K562 (cell line): ENCODE data around the gene KCNJ11. TPM values are rescaled to one million over a fixed set of nuclear protein-coding genes. Genes with fewer than 3 reads are reported as not detected.

Experiments
- ATAC-seq: fragments of 200-7000 bp; cut with Tn5 transposase; 3 replicates; pipeline ENCODE4 v1.9.1; 2020; ENCODE audit warnings: moderate library complexity
- BruUV-seq: library from RNA; stranded (reverse); fragments of 400-500 nt; replicated peaks from 2 replicates; lab custom pipeline; 2021; lab: Mats Ljungman, UMichigan
- CTCF ChIA-PET: fragments of 300-600 bp; formaldehyde crosslinking; extraction: SDS; loops from one replicate; lab custom pipeline; 2021; ENCODE audit warnings: low intra/inter-chr PET ratio; lab: Yijun Ruan, JAX
- POLR2A ChIA-PET: fragments of 300-600, 350-650 bp; sonication (Branson Sonifier 250); formaldehyde crosslinking; extraction: SDS; loops from one replicate; lab custom pipeline; 2021; ENCODE audit warnings: antibody characterized with exemption, inconsistent platforms; lab: Yijun Ruan, JAX
- DNase-seq, 4 experiments: peaks; one replicate each; pipeline versions ENCODE4 v3.0.0 to v3.0.0-alpha.2; 2011 to 2018; ENCODE audit warnings: low spot score in 3 of 4, mixed read lengths in 3 of 4; ENCODE audit errors: extremely low read depth in 1 of 4
- FAIRE-seq: peaks from 2 replicates; lab custom pipeline; 2011; peaks lifted over from hg19 to GRCh38; lab: Jason Lieb, UNC
- H2AFZ ChIP-seq: 2 replicates; pipeline ENCODE4 v1.6.0; 2011; ENCODE audit warnings: low read depth, low read length, control low read depth, inconsistent platforms
- H3K27ac ChIP-seq: fragments of 200-600 bp; 3 replicates; pipeline ENCODE4 v1.8.0; 2011; ENCODE audit warnings: low read depth, mild to moderate bottlenecking, control low read depth, inconsistent platforms, low read length, moderate library complexity, mixed read lengths; ENCODE audit errors: extremely low read depth
- H3K27me3 ChIP-seq, 2 experiments: fragments of 300-600 bp in 1 of 2; 2 replicates in 1 of 2; 3 replicates in 1 of 2; pipeline versions ENCODE4 v1.6.0 to v1.8.0; 2011; ENCODE audit warnings: inconsistent platforms in 2 of 2, low read length in 2 of 2, mild to moderate bottlenecking in 1 of 2, mixed read lengths in 1 of 2, moderate library complexity in 1 of 2; ENCODE audit not compliant: control insufficient read depth in 2 of 2, insufficient read depth in 2 of 2
- H3K36me3 ChIP-seq: fragments of 300-600 bp; 3 replicates; pipeline ENCODE4 v1.8.0; 2011; ENCODE audit warnings: mild to moderate bottlenecking, low read length, inconsistent platforms; ENCODE audit not compliant: control insufficient read depth, insufficient read depth
- H3K4me1 ChIP-seq, 2 experiments: fragments of 200-600 bp in 1 of 2; replicated peaks in 1 of 2; 2 replicates in 1 of 2; 3 replicates in 1 of 2; pipeline versions ENCODE4 v1.5.1 to v1.8.0; 2011; ENCODE audit warnings: inconsistent platforms in 2 of 2, low read length in 2 of 2, mild to moderate bottlenecking in 1 of 2, mixed read lengths in 1 of 2, moderate library complexity in 1 of 2; ENCODE audit not compliant: control insufficient read depth in 2 of 2, insufficient read depth in 2 of 2
- H3K4me2 ChIP-seq: 2 replicates; pipeline ENCODE4 v1.6.1; 2011; ENCODE audit warnings: low read length, control low read depth, inconsistent platforms, mixed read lengths; ENCODE audit not compliant: insufficient read depth
- H3K4me3 ChIP-seq: fragments of 200-600 bp; sonication (generic), shearing (Covaris generic); 2 replicates; pipeline ENCODE4 v1.5.1; 2016; ENCODE audit warnings: control low read depth, inconsistent platforms
- H3K79me2 ChIP-seq: fragments of 200-600 bp; 3 replicates; pipeline ENCODE4 v1.8.0; 2011; ENCODE audit warnings: low read length, inconsistent platforms; ENCODE audit not compliant: control insufficient read depth, insufficient read depth
- H3K9ac ChIP-seq, 2 experiments: 2 replicates each; pipeline versions ENCODE4 v1.6.0 to v1.6.1; 2011; ENCODE audit warnings: low read depth in 2 of 2, low read length in 2 of 2, control low read depth in 1 of 2, inconsistent platforms in 1 of 2, mild to moderate bottlenecking in 1 of 2, mixed read lengths in 1 of 2; ENCODE audit not compliant: insufficient read depth in 1 of 2
- H3K9me1 ChIP-seq: one replicate; pipeline ENCODE4 v1.6.0; 2011; ENCODE audit warnings: inconsistent platforms, mild to moderate bottlenecking, low read length, moderate library complexity; ENCODE audit not compliant: control insufficient read depth, insufficient read depth
- H3K9me3 ChIP-seq: replicated peaks from 2 replicates; pipeline ENCODE4 v1.5.1; 2011; ENCODE audit warnings: low read depth, low read length, inconsistent platforms; ENCODE audit not compliant: control insufficient read depth, insufficient read depth
- H4K20me1 ChIP-seq: replicated peaks from 2 replicates; pipeline ENCODE4 v1.6.1; 2011; ENCODE audit warnings: low read length, inconsistent platforms, mixed read lengths; ENCODE audit not compliant: control insufficient read depth, insufficient read depth
- ELF1 ChIP-seq: fragments of 200-800 bp; sonication (Bioruptor generic); IDR thresholded peaks from 2 replicates; pipeline ENCODE4 v1.6.1; 2016; ENCODE audit warnings: missing genetic modification characterization, missing compliant biosample characterization
- HNRNPH1 ChIP-seq: fragments of 200-400 bp; formaldehyde crosslinking; optimal IDR thresholded peaks from 2 replicates; pipeline ENCODE3; 2017; ENCODE audit warnings: low read depth, mild to moderate bottlenecking, low read length, moderate library complexity
- HSF4 ChIP-seq: fragments of 250-450 bp; sonication (Bioruptor Pico); IDR thresholded peaks from 2 replicates; pipeline ENCODE4 v2.1.2; 2022; ENCODE audit warnings: mild to moderate bottlenecking, moderate library complexity, borderline replicate concordance
- PHF20 ChIP-seq: fragments of 450-650 bp; IDR thresholded peaks from 2 replicates; pipeline ENCODE4 v1.6.1; 2018; ENCODE audit not compliant: partially characterized antibody
- RBFOX2 ChIP-seq: fragments of 200-400 bp; formaldehyde crosslinking; IDR thresholded peaks from 2 replicates; pipeline ENCODE4 v1.6.1; 2017; ENCODE audit warnings: low read depth, mild to moderate bottlenecking, low read length, moderate library complexity
- RHOXF2B ChIP-seq: fragments of 250-450 bp; sonication (Bioruptor Pico); conservative IDR thresholded peaks from 2 replicates; pipeline ENCODE4 v1.5.1; 2021
- WGBS: fragments of 100-300 bp; shearing (Covaris generic); methylation state at CpG from one replicate; pipeline ENCODE4 v1.1.6; 2016; ENCODE audit warnings: low coverage, mixed read lengths; ENCODE audit not compliant: insufficient coverage; ENCODE audit errors: missing lambda C conversion rate; 5-methylcytosine and 5-hydroxymethylcytosine counted together
- in situ Hi-C: fragments of 300-500 bp; cut with MboI; formaldehyde crosslinking; loops from 4 replicates; pipeline ENCODE4 v1.15.0; 2018; ENCODE audit warnings: inconsistent platforms, mixed read lengths
- intact Hi-C: fragments of 100-400 bp; cut with micrococcal nuclease; formaldehyde crosslinking; loops from 2 replicates; pipeline ENCODE4 v1.14.2; 2022
- polyA plus RNA-seq, 8 experiments: library from polyadenylated mRNA; depleted of rRNA in 4 of 8; stranded (reverse) in 5 of 8; unstranded in 3 of 8; fragments of >200 nt; fragmentation: Nextera tagmentation in 2 of 8; fragmentation: Illumina TruSeq in 1 of 8; extraction: Ambion mirVana in 2 of 8; extraction: Trizol in 1 of 8; gene quantifications; 2 replicates each; pipeline versions ENCODE4 v1.2.1 to v1.2.3, GENCODE V29; 2011 to 2014; ENCODE audit warnings: inconsistent platforms in 1 of 8, missing spikeins in 1 of 8
- total RNA-seq, 7 experiments: library from RNA; depleted of rRNA in 6 of 7; stranded (reverse); fragments of >200 nt in 6 of 7; fragmentation: Illumina TruSeq in 2 of 7; extraction: Trizol in 2 of 7; gene quantifications; 2 replicates each; pipeline versions ENCODE4 v1.2.1 to v1.2.3, GENCODE V29; 2011 to 2021; ENCODE audit warnings: low replicate concordance in 1 of 7
- TF ChIP-seq, protein P1 (sequence below): fragments of 450-650 bp; formaldehyde crosslinking; IDR thresholded peaks from 2 replicates; pipeline ENCODE4 v1.4.0; 2022; ENCODE audit warnings: missing genetic modification characterization

The KCNJ11 gene
- total and polyA plus RNA-seq, 9 of the 15 experiments (the other 6 are each of a cell fraction or from before 2014, with no cell fraction given), result 0.54 to 3.7 (median 0.86) TPM; not detected in 2

DNA sequence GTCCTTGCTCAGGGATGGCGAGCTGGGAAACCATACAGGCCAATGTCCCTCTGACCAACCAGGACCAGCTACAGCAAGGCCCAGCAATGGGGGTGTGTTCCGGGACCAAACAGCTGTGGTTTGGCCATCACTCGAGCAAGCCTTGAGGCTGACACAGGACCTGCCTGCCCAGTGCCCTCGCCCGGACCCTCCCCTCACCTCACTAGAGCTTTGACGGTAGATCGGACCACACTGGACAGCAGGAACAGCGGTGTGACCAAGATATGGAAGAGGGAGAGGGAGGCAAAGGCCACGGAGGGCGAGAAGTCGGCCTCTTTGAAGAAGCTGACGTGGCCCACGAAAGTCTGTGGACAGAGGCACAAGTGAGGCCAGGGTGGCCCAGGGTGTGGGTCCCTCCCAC is 42.2 kb upstream of the KCNJ11 start:
- intact Hi-C loops, result no loop called here
- under 1% methylated on average over 13 of the region's 13 CpGs for WGBS
- no peaks in the 10 kb centered on the region for H3K79me2 ChIP-seq
- no peaks in the 10 kb centered on the region; a peak in 1 of 5 replicates for H3K4me1 ChIP-seq
- FAIRE-seq, result no peak
- H3K27ac ChIP-seq, result no peak overlapping the region
- H3K4me2 ChIP-seq, result no peak overlapping the region
- no peak for ATAC-seq
- no TSS peak for BruUV-seq
- TF ChIP-seq HNRNPH1 (no peak), RHOXF2B (no peak), HSF4 (CRISPR knock-in tag) (no peak), ELF1 (tag) (no peak), RBFOX2 (no peak)
- no peak for DNase-seq
- H2AFZ ChIP-seq, result no peak overlapping the region
- POLR2A ChIA-PET, result no interaction called here
- no peaks in the 10 kb centered on the region for H3K9me3 ChIP-seq
- no peaks in the 10 kb centered on the region for H3K9me1 ChIP-seq
- CTCF ChIA-PET, result no interaction called here
- 0 out of 2 replicates have a peak, but pooled peaks cover 3% of the 10 kb centered on the region for H4K20me1 ChIP-seq
- H3K4me3 ChIP-seq, result no peak overlapping the region
- H3K9ac ChIP-seq, result 0 out of 4 replicates have a peak overlapping the region, but pooled peaks of 1 of the 2 experiments have one; percentile 2
- in situ Hi-C loops, result no loop called here
- peaks cover 23 to 65% of the 10 kb centered on the region in 2 experiments; a peak in 3 of 5 replicates for H3K27me3 ChIP-seq
- H3K36me3 ChIP-seq, result no peaks in the 10 kb centered on the region

DNA sequence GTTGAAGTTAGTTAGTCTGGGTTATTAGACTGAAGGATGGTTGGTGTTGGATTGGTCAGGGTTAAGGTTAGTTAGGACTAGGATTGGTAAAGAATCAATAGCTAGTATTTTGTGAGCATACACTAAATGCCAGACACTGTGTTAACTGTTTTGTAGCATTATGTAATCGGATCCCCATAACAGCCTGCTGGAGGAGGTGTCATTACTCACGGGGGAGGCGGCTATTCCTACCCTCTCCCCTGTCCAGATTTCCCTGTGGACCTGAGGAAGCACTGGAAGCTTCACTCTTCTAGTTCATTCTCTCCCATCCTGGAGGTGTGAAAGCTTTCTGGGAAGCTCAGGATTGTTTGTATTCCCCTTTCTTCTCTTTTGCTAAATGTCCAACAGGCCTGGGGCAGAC is 40.5 kb upstream of the KCNJ11 start:
- WGBS, result 0% methylated on average over 3 of the region's 3 CpGs
- no peak for FAIRE-seq

More for the DNA sequence above, 40.5 kb upstream of the KCNJ11 start:
- Histone ChIP-seq H3K9me3 (no peaks in the 10 kb centered on the region), H4K20me1 (0 out of 2 replicates have a peak, but pooled peaks cover 3% of the 10 kb centered on the region), H3K4me2 (no peak overlapping the region), H3K79me2 (no peaks in the 10 kb centered on the region), H3K4me3 (no peak overlapping the region), H3K36me3 (no peaks in the 10 kb centered on the region), H3K9me1 (no peaks in the 10 kb centered on the region), H3K9ac (no peak overlapping the region), H3K27ac (no peak overlapping the region), H3K27me3 (peaks cover 17 to 69% of the 10 kb centered on the region in 2 experiments; a peak in 3 of 5 replicates), H3K4me1 (no peaks in the 10 kb centered on the region), H2AFZ (no peak overlapping the region)
- ChIA-PET CTCF (no interaction called here), POLR2A (interaction anchor here (0.6 to 1.3 kb wide), 3 partner anchors 11 to 80 kb away, joined by 3 read pairs; no protein-coding TSS in a partner anchor)
- DNase-seq (no peak), ATAC-seq (no peak)
- in situ Hi-C loops (no loop called here), intact Hi-C loops (no loop called here)
- TF ChIP-seq, protein P1, sequence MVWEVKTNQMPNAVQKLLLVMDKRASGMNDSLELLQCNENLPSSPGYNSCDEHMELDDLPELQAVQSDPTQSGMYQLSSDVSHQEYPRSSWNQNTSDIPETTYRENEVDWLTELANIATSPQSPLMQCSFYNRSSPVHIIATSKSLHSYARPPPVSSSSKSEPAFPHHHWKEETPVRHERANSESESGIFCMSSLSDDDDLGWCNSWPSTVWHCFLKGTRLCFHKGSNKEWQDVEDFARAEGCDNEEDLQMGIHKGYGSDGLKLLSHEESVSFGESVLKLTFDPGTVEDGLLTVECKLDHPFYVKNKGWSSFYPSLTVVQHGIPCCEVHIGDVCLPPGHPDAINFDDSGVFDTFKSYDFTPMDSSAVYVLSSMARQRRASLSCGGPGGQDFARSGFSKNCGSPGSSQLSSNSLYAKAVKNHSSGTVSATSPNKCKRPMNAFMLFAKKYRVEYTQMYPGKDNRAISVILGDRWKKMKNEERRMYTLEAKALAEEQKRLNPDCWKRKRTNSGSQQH, result no peak
- TF ChIP-seq PHF20, result no peak
- no TSS peak for BruUV-seq
